HCT116 (cell line): Measurements from ENCODE around the gene CNOT2. TPM values are rescaled to one million over a fixed set of nuclear protein-coding genes. Genes with fewer than 3 reads are reported as not detected.

Experiments used
- ATAC-seq: fragments of 200-7000 bp; cut with Tn5 transposase; 2 replicates; pipeline ENCODE4 v1.9.1; 2020; ENCODE audit warnings: mild to moderate bottlenecking, moderate library complexity
- BruUV-seq: library from RNA; stranded (reverse); fragments of 400-500 nt; replicated peaks from 2 replicates; lab custom pipeline; 2021; lab: Mats Ljungman, UMichigan
- CTCF ChIA-PET: fragments of 300-600 bp; sonication (Branson Sonifier 250); formaldehyde crosslinking; loops from one replicate; lab custom pipeline; 2021; ENCODE audit warnings: antibody characterized with exemption; lab: Charles Lee
- POLR2A ChIA-PET: fragments of 300-600, 350-600 bp; sonication (Branson Sonifier 250); formaldehyde crosslinking; loops from one replicate; lab custom pipeline; 2021; ENCODE audit warnings: antibody characterized with exemption; lab: Charles Lee
- RAD21 ChIA-PET, 2 experiments: fragments of 300-600 bp; sonication (Branson Sonifier 250); formaldehyde crosslinking; loops; one replicate each; lab custom pipeline; 2023; ENCODE audit warnings: low total read pairs in 2 of 2; ENCODE audit not compliant: uncharacterized antibody in 2 of 2, unreplicated experiment in 2 of 2, low non-redundant PET in 1 of 2; lab: Charles Lee
- DNase-seq: peaks from one replicate; pipeline ENCODE4 v3.0.0-alpha.2; 2010; ENCODE audit warnings: low read depth, low spot score
- H2AFZ ChIP-seq: fragments of 200-600 bp; shearing (Covaris generic), sonication (generic); 2 replicates; pipeline ENCODE4 v1.6.1; 2017; ENCODE audit warnings: low read depth, mixed run types, mixed read lengths, antibody characterized with exemption, low read length; ENCODE audit not compliant: poor library complexity, severe bottlenecking
- H3K27ac ChIP-seq: 2 replicates; pipeline ENCODE4 v1.5.1; 2012; ENCODE audit warnings: low read depth, low read length
- H3K27me3 ChIP-seq: fragments of 200-600 bp; sonication (generic); 2 replicates; pipeline ENCODE4 v1.6.1; 2016; ENCODE audit warnings: mixed run types, low read length, mixed read lengths; ENCODE audit not compliant: insufficient read depth
- H3K36me3 ChIP-seq, 2 experiments: fragments of 200-500 bp in 1 of 2; fragments of 200-600 bp in 1 of 2; sonication (Bioruptor generic) in 1 of 2; sonication (generic) in 1 of 2; 2 replicates each; pipeline versions ENCODE4 v1.5.1 to v1.6.1; 2014 to 2016; ENCODE audit warnings: low read length in 2 of 2, inconsistent platforms in 1 of 2, mixed read lengths in 1 of 2, mixed run types in 1 of 2; ENCODE audit not compliant: insufficient read depth in 2 of 2, control insufficient read depth in 1 of 2
- H3K4me1 ChIP-seq, 2 experiments: fragments of 200-600 bp in 1 of 2; sonication (generic) in 1 of 2; 2 replicates each; pipeline versions ENCODE4 v1.5.1 to v1.6.1; 2012 to 2017; ENCODE audit warnings: low read length in 2 of 2, inconsistent platforms in 1 of 2, mild to moderate bottlenecking in 1 of 2, mixed read lengths in 1 of 2, mixed run types in 1 of 2, moderate library complexity in 1 of 2; ENCODE audit not compliant: insufficient read depth in 2 of 2, control insufficient read depth in 1 of 2
- H3K4me2 ChIP-seq: fragments of 200-600 bp; sonication (generic); 2 replicates; pipeline ENCODE4 v1.6.1; 2017; ENCODE audit warnings: mixed run types, low read length, mixed read lengths
- H3K4me3 ChIP-seq, 2 experiments: fragments of 200-600 bp in 1 of 2; sonication (generic) in 1 of 2; replicated peaks in 1 of 2; 2 replicates each; pipeline ENCODE4 v1.5.1; 2011 to 2016; ENCODE audit warnings: low read length in 2 of 2, control low read depth in 1 of 2, low read depth in 1 of 2, mild to moderate bottlenecking in 1 of 2, mixed read lengths in 1 of 2, mixed run types in 1 of 2
- H3K79me2 ChIP-seq: fragments of 200-600 bp; sonication (generic); 2 replicates; pipeline ENCODE4 v1.6.1; 2017; ENCODE audit warnings: mild to moderate bottlenecking, mixed run types, low read length, moderate library complexity, mixed read lengths; ENCODE audit not compliant: insufficient read depth
- H3K9ac ChIP-seq: fragments of 200-600 bp; sonication (generic); 2 replicates; pipeline ENCODE4 v1.6.1; 2016; ENCODE audit warnings: low read length, mixed read lengths
- H3K9me2 ChIP-seq: fragments of 200-600 bp; sonication (generic), shearing (Covaris generic); 2 replicates; pipeline ENCODE4 v1.6.1; 2017; ENCODE audit warnings: mixed run types, mild to moderate bottlenecking, moderate library complexity; ENCODE audit not compliant: insufficient read depth
- H3K9me3 ChIP-seq, 2 experiments: fragments of 200-500 bp in 1 of 2; fragments of 200-600 bp in 1 of 2; sonication (Bioruptor generic) in 1 of 2; sonication (generic) in 1 of 2; 2 replicates each; pipeline ENCODE4 v1.6.1; 2014 to 2017; ENCODE audit warnings: low read length in 2 of 2, mixed read lengths in 2 of 2, inconsistent platforms in 1 of 2, low read depth in 1 of 2, mild to moderate bottlenecking in 1 of 2, mixed run types in 1 of 2, moderate library complexity in 1 of 2; ENCODE audit not compliant: control insufficient read depth in 1 of 2, insufficient read depth in 1 of 2
- H4K20me1 ChIP-seq: fragments of 200-600 bp; sonication (generic), shearing (Covaris generic); 2 replicates; pipeline ENCODE4 v1.6.1; 2017; ENCODE audit warnings: mixed run types, mild to moderate bottlenecking, moderate library complexity; ENCODE audit not compliant: insufficient read depth
- CEBPB ChIP-seq: IDR thresholded peaks from 2 replicates; pipeline ENCODE4 v1.6.1; 2012; ENCODE audit warnings: low read depth
- EGR1 ChIP-seq: IDR thresholded peaks from 2 replicates; pipeline ENCODE4 v1.6.1; 2012; ENCODE audit warnings: low read depth
- EZH2 ChIP-seq: fragments of 200-600 bp; sonication (generic); IDR thresholded peaks from 2 replicates; pipeline ENCODE4 v1.6.1; 2017; ENCODE audit warnings: antibody characterized with exemption, mixed run types
- EZH2phosphoT487 ChIP-seq: fragments of 200-600 bp; IDR thresholded peaks from 2 replicates; pipeline ENCODE4 v1.6.1; 2018; ENCODE audit warnings: antibody characterized with exemption, borderline replicate concordance
- FOSL1 ChIP-seq: IDR thresholded peaks from 2 replicates; pipeline ENCODE4 v1.6.1; 2012; ENCODE audit warnings: low read depth
- JUND ChIP-seq: IDR thresholded peaks from 2 replicates; pipeline ENCODE4 v1.6.1; 2012
- POLR2A ChIP-seq: IDR thresholded peaks from 2 replicates; pipeline ENCODE4 v1.7.0; 2011; ENCODE audit warnings: borderline replicate concordance; ENCODE audit not compliant: insufficient read depth, insufficient read length; ENCODE audit errors: extremely low read depth
- POLR2AphosphoS5 ChIP-seq: IDR thresholded peaks from 2 replicates; pipeline ENCODE4 v1.6.1; 2011; ENCODE audit warnings: mild to moderate bottlenecking, low read depth, low read length, moderate library complexity
- SIN3A ChIP-seq: IDR thresholded peaks from 2 replicates; pipeline ENCODE4 v1.6.1; 2012; ENCODE audit warnings: low read depth
- SP1 ChIP-seq: IDR thresholded peaks from 2 replicates; pipeline ENCODE4 v1.6.1; 2012; ENCODE audit warnings: low read depth
- SRF ChIP-seq: IDR thresholded peaks from 2 replicates; pipeline ENCODE4 v1.6.1; 2012; ENCODE audit warnings: low read depth
- TCF7L2 ChIP-seq: IDR thresholded peaks from 2 replicates; pipeline ENCODE4 v1.7.0; 2011; ENCODE audit warnings: borderline replicate concordance, inconsistent platforms; ENCODE audit not compliant: insufficient read depth, insufficient read length; ENCODE audit errors: extremely low read depth
- YY1 ChIP-seq: IDR thresholded peaks from 2 replicates; pipeline ENCODE4 v1.6.1; 2011; ENCODE audit warnings: low read length, low read depth, moderate library complexity, mild to moderate bottlenecking; ENCODE audit not compliant: insufficient replicate concordance; ENCODE audit errors: extremely low read depth
- ZFX ChIP-seq: fragments of 450-650 bp; IDR thresholded peaks from 2 replicates; pipeline ENCODE4 v1.6.1; 2017
- ZNF274 ChIP-seq: fragments of 200-500 bp; sonication (Bioruptor generic); IDR thresholded peaks from 2 replicates; pipeline ENCODE4 v1.6.1; 2014; ENCODE audit warnings: mild to moderate bottlenecking, low read depth, low read length, inconsistent platforms
- intact Hi-C: fragments of 100-400 bp; cut with micrococcal nuclease; formaldehyde crosslinking; loops from 2 replicates; pipeline ENCODE4 v1.10.0; 2022
- total RNA-seq: library from RNA; stranded (reverse); gene quantifications from one replicate; pipeline ENCODE4 v1.2.1, GENCODE V29; 2021; ENCODE audit not compliant: unreplicated experiment
- TF ChIP-seq, protein P1 (sequence below): IDR thresholded peaks from 2 replicates; pipeline ENCODE4 v1.6.1; 2012
- TF ChIP-seq, protein P2 (sequence below), 3 experiments: fragments of 200-600 bp in 1 of 3; sonication (generic) in 1 of 3; IDR thresholded peaks in 2 of 3; conservative IDR thresholded peaks in 1 of 3; 2 replicates each; pipeline ENCODE4 v1.5.1; 2012 to 2017; ENCODE audit warnings: low read depth in 2 of 3, low read length in 2 of 3, antibody characterized with exemption in 1 of 3, borderline replicate concordance in 1 of 3, control low read depth in 1 of 3, mild to moderate bottlenecking in 1 of 3, mixed read lengths in 1 of 3, mixed run types in 1 of 3, moderate library complexity in 1 of 3; ENCODE audit not compliant: insufficient read depth in 1 of 3
- TF ChIP-seq, protein P3 (sequence below): IDR thresholded peaks from 2 replicates; pipeline ENCODE4 v1.6.1; 2012
- TF ChIP-seq, protein P4 (sequence below): IDR thresholded peaks from 2 replicates; pipeline ENCODE4 v1.6.1; 2011; ENCODE audit warnings: mild to moderate bottlenecking, low read length, moderate library complexity; ENCODE audit not compliant: insufficient replicate concordance; ENCODE audit errors: extremely low read depth

CNOT2 gene
- total RNA-seq, 1 experiment from 2014 or later = 58.7 TPM

DNA sequence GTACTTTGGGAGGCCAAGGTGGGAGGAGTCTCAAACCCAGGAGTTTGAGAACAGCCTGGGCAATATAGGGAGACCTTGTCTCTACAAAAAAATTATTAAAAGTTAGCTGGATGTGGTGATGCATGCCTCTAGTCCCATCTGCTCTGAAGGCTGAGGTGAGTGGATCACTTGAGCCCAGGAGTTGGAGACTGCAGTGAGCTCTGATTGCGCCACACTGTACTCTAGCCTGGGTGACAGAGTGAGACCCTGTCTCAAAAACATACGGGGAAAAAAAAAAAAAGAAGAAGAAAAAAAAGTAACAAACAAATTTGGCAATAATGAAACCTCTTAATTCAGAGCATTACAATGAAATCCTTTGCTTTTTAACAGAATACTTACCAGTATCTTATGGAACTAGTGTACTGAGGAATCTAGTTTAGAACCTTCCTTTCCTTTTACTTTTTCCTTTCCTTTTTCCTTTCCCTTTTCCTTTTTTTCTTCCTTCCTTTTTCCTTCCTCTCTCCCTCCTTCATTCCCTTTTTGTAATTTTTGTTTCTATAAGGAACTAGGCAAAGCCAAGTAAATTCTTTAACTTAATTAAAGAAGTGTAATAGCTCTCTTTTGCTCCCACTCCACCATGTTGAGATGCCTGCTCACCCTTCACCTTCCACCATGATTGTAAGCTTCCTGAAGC, 12.2 kb upstream of the CNOT2 start:
- DNase-seq = no peak
- Histone ChIP-seq H3K79me2 (no peaks in the 10 kb centered on the region), H4K20me1 (no peaks in the 10 kb centered on the region), H3K36me3 (no peaks in the 10 kb centered on the region), H3K9me3 (no peaks in the 10 kb centered on the region), H3K4me1 (no peaks in the 10 kb centered on the region), H3K27me3 (no peaks in the 10 kb centered on the region), H2AFZ (no peak overlapping the region), H3K4me3 (no peak overlapping the region), H3K27ac (no peak overlapping the region), H3K9me2 (no peaks in the 10 kb centered on the region), H3K9ac (no peak overlapping the region), H3K4me2 (no peak overlapping the region)
- no TSS peak for BruUV-seq
- ChIA-PET RAD21 (no interaction called here), POLR2A (no interaction called here), CTCF (no interaction called here)
- ATAC-seq = no peak
- TF ChIP-seq, protein P1, sequence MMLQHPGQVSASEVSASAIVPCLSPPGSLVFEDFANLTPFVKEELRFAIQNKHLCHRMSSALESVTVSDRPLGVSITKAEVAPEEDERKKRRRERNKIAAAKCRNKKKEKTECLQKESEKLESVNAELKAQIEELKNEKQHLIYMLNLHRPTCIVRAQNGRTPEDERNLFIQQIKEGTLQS = no peak
- TF ChIP-seq JUND (no peak), ZNF274 (no peak), SRF (no peak), EZH2 (no peak), EGR1 (no peak), POLR2AphosphoS5 (no peak), ZFX (no peak), FOSL1 (no peak), SIN3A (no peak), SP1 (no peak), TCF7L2 (no peak), EZH2phosphoT487 (no peak), POLR2A (no peak), CEBPB (no peak), YY1 (no peak)
- TF ChIP-seq, protein P2, sequence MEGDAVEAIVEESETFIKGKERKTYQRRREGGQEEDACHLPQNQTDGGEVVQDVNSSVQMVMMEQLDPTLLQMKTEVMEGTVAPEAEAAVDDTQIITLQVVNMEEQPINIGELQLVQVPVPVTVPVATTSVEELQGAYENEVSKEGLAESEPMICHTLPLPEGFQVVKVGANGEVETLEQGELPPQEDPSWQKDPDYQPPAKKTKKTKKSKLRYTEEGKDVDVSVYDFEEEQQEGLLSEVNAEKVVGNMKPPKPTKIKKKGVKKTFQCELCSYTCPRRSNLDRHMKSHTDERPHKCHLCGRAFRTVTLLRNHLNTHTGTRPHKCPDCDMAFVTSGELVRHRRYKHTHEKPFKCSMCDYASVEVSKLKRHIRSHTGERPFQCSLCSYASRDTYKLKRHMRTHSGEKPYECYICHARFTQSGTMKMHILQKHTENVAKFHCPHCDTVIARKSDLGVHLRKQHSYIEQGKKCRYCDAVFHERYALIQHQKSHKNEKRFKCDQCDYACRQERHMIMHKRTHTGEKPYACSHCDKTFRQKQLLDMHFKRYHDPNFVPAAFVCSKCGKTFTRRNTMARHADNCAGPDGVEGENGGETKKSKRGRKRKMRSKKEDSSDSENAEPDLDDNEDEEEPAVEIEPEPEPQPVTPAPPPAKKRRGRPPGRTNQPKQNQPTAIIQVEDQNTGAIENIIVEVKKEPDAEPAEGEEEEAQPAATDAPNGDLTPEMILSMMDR (IDR thresholded peaks at IDR 0.05 in 2 of 3, conservative IDR thresholded peaks at IDR 0.05 in 1 of 3; ENCODE audit: borderline replicate concordance in 1 of 3, insufficient read depth in 1 of 3, low read depth in 2 of 3, low read length in 2 of 3) = no peak
- TF ChIP-seq, protein P3, sequence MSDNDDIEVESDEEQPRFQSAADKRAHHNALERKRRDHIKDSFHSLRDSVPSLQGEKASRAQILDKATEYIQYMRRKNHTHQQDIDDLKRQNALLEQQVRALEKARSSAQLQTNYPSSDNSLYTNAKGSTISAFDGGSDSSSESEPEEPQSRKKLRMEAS = no peak
- TF ChIP-seq, protein P4, sequence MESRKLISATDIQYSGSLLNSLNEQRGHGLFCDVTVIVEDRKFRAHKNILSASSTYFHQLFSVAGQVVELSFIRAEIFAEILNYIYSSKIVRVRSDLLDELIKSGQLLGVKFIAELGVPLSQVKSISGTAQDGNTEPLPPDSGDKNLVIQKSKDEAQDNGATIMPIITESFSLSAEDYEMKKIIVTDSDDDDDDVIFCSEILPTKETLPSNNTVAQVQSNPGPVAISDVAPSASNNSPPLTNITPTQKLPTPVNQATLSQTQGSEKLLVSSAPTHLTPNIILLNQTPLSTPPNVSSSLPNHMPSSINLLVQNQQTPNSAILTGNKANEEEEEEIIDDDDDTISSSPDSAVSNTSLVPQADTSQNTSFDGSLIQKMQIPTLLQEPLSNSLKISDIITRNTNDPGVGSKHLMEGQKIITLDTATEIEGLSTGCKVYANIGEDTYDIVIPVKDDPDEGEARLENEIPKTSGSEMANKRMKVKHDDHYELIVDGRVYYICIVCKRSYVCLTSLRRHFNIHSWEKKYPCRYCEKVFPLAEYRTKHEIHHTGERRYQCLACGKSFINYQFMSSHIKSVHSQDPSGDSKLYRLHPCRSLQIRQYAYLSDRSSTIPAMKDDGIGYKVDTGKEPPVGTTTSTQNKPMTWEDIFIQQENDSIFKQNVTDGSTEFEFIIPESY = no peak
- intact Hi-C loops = no loop called here
